ENCODE data around the gene RGS3. TPM values are rescaled to one million over a fixed set of nuclear protein-coding genes. Genes with fewer than 3 reads are reported as not detected.

Gene RGS3
- total RNA-seq, 1 experiment from 2014 or later: 16.6 TPM

GRCh38 chr9:113524468-113524867 lies 60.9 kb downstream of the RGS3 start:
- no peak for DNase-seq (ENCODE audit: low spot score)
- no peaks in the 10 kb centered on the region for H3K36me3 Mint-ChIP-seq
- no peak for TF ChIP-seq NR3C1 (CRISPR knock-in tag; conservative IDR thresholded peaks at IDR 0.05; ENCODE audit: low read depth)
- no peak for TF ChIP-seq ATF2 (CRISPR knock-in tag; IDR thresholded peaks at IDR 0.05; ENCODE audit: borderline replicate concordance, low read depth)
- no peak for TF ChIP-seq FOXK1 (CRISPR knock-in tag; IDR thresholded peaks at IDR 0.05)
- TF ChIP-seq ETV6 (CRISPR knock-in tag; IDR thresholded peaks at IDR 0.05): no peak
- TF ChIP-seq MLX (CRISPR knock-in tag; IDR thresholded peaks at IDR 0.05): no peak
- TF ChIP-seq NFATC4 (CRISPR knock-in tag; IDR thresholded peaks at IDR 0.05): no peak
- TF ChIP-seq IRF2 (CRISPR knock-in tag; IDR thresholded peaks at IDR 0.05; ENCODE audit: borderline replicate concordance, low read depth): no peak
- no peak for TF ChIP-seq CREB1 (CRISPR knock-in tag; IDR thresholded peaks at IDR 0.05)
- TF ChIP-seq CDX4 (CRISPR knock-in tag; IDR thresholded peaks at IDR 0.05; ENCODE audit: borderline replicate concordance): no peak
- no peak for TF ChIP-seq MYBL2 (CRISPR knock-in tag; IDR thresholded peaks at IDR 0.05)
- no peak for TF ChIP-seq ZNF423 (CRISPR knock-in tag; IDR thresholded peaks at IDR 0.05)
- CTCF ChIA-PET: interaction anchor here (1.0 to 2.5 kb wide), 4 partner anchors 16 to 78 kb away, joined by 3 to 9 read pairs (median 7); no protein-coding TSS in a partner anchor
- POLR2A ChIA-PET: no interaction called here
- H3K27me3 Mint-ChIP-seq (ENCODE audit: low read depth): no peaks in the 10 kb centered on the region
- no peak overlapping the region for H3K4me3 Mint-ChIP-seq
- no peak overlapping the region for H3K27ac Mint-ChIP-seq
- no peaks in the 10 kb centered on the region for H3K9me3 Mint-ChIP-seq
- ATAC-seq: no peak
- peaks cover 15% of the 10 kb centered on the region for H3K4me1 Mint-ChIP-seq

GRCh38 chr9:113525205-113525604 lies 61.7 kb downstream of the RGS3 start:
- ChIA-PET POLR2A (no interaction called here), CTCF (interaction anchor here (1.1 to 2.5 kb wide), 3 partner anchors 17 to 68 kb away, joined by 3 to 9 read pairs (median 8); no protein-coding TSS in a partner anchor)
- Mint-ChIP-seq H3K36me3 (no peaks in the 10 kb centered on the region), H3K27ac (peak overlapping the region; percentile 26; the same call in 1 of the 2 replicates), H3K4me1 (peaks cover 15% of the 10 kb centered on the region), H3K9me3 (no peaks in the 10 kb centered on the region), H3K27me3 (ENCODE audit: low read depth) (no peaks in the 10 kb centered on the region), H3K4me3 (no peak overlapping the region)
- ATAC-seq: no peak
- no peak for DNase-seq (ENCODE audit: low spot score)
- TF ChIP-seq MAX (CRISPR knock-in tag; IDR thresholded peaks at IDR 0.05) (no peak), ZNF219 (CRISPR knock-in tag; IDR thresholded peaks at IDR 0.05; ENCODE audit: borderline replicate concordance) (no peak), ETV6 (CRISPR knock-in tag; IDR thresholded peaks at IDR 0.05) (no peak), GRHL2 (CRISPR knock-in tag; IDR thresholded peaks at IDR 0.05; ENCODE audit: insufficient replicate concordance, severe bottlenecking) (no peak), USF2 (CRISPR knock-in tag; IDR thresholded peaks at IDR 0.05) (no peak), ERG (CRISPR knock-in tag; IDR thresholded peaks at IDR 0.05) (no peak), ZNF263 (CRISPR knock-in tag; IDR thresholded peaks at IDR 0.05; ENCODE audit: low read depth) (no peak), ZNF138 (CRISPR knock-in tag; conservative IDR thresholded peaks at IDR 0.05) (no peak), ZNF281 (CRISPR knock-in tag; IDR thresholded peaks at IDR 0.05) (no peak), SOX15 (CRISPR knock-in tag; IDR thresholded peaks at IDR 0.05) (no peak), E2F1 (CRISPR knock-in tag; IDR thresholded peaks at IDR 0.05) (no peak)
